Prostate gland (tissue), 2 donors: ENCODE measurements around the gene DDX19B. TPM values are rescaled to one million over a fixed set of nuclear protein-coding genes. Genes with fewer than 3 reads are reported as not detected.
A peak's percentile ranks its signal among the peaks of the same experiment; 100 is the strongest.
"Not testable (repeated sequence)": the region's sequence is repeated elsewhere in the genome, so short reads cannot be mapped to it uniquely, and the experiment has no call there.

Experiments used
- DNase-seq: peaks from one replicate; pipeline ENCODE4 v3.0.0-alpha.2; 2019; ENCODE audit warnings: low spot score
- H3K27ac ChIP-seq, 2 donors: fragments of 200-600 bp; sonication (generic); 2 replicates each; pipeline ENCODE4 v1.5.1; 2017 to 2019
- H3K27me3 ChIP-seq: fragments of 200-600 bp; sonication (generic); replicated peaks from 2 replicates; pipeline ENCODE4 v1.5.1; 2019; ENCODE audit not compliant: insufficient read depth
- H3K36me3 ChIP-seq, 2 donors: fragments of 200-600 bp; sonication (generic); 1 replicate in 1 of 2; 2 replicates in 1 of 2; pipeline versions ENCODE4 v1.5.1 to v1.8.1; 2017 to 2019
- H3K4me1 ChIP-seq: fragments of 200-600 bp; sonication (generic); replicated peaks from 2 replicates; pipeline ENCODE4 v1.5.1; 2019
- H3K4me3 ChIP-seq, 2 donors: fragments of 200-600 bp; sonication (generic); 2 replicates each; pipeline ENCODE4 v1.5.1; 2017 to 2019
- H3K9me3 ChIP-seq: fragments of 200-600 bp; sonication (generic); 2 replicates; pipeline ENCODE4 v1.5.1; 2017
- CTCF ChIP-seq, 4 experiments: fragments of 200-600 bp in 2 of 4; fragments of 450-650 bp in 2 of 4; sonication (generic) in 2 of 4; IDR thresholded peaks; 1 replicate in 3 of 4; 2 replicates in 1 of 4; pipeline ENCODE4 v1.5.1; 2016 to 2019; ENCODE audit warnings: antibody characterized with exemption in 4 of 4, mild to moderate bottlenecking in 2 of 4, moderate library complexity in 2 of 4
- POLR2A ChIP-seq: fragments of 450-650 bp; IDR thresholded peaks from one replicate; pipeline ENCODE4 v1.6.1; 2016; ENCODE audit warnings: antibody characterized with exemption, mild to moderate bottlenecking
- POLR2AphosphoS5 ChIP-seq: sonication (generic); formaldehyde crosslinking; IDR thresholded peaks from one replicate; pipeline ENCODE4 v1.6.1; 2017; ENCODE audit warnings: antibody characterized with exemption
- WGBS: methylation state at CpG from one replicate; pipeline ENCODE4 v1.1.5; 2018; 5-methylcytosine and 5-hydroxymethylcytosine counted together
- intact Hi-C: fragments of 100-400 bp; cut with DNase I; formaldehyde crosslinking; loops from one replicate; pipeline ENCODE4 v1.14.2; 2022
- total RNA-seq, 2 donors: library from RNA; depleted of rRNA; stranded (reverse); fragments of >200 nt; gene quantifications; one replicate each; pipeline ENCODE4 v1.1.0, GENCODE V29; 2016

The DDX19B gene
- 10 to 100 TPM; 27.4 to 37.0 TPM for total RNA-seq

DNA sequence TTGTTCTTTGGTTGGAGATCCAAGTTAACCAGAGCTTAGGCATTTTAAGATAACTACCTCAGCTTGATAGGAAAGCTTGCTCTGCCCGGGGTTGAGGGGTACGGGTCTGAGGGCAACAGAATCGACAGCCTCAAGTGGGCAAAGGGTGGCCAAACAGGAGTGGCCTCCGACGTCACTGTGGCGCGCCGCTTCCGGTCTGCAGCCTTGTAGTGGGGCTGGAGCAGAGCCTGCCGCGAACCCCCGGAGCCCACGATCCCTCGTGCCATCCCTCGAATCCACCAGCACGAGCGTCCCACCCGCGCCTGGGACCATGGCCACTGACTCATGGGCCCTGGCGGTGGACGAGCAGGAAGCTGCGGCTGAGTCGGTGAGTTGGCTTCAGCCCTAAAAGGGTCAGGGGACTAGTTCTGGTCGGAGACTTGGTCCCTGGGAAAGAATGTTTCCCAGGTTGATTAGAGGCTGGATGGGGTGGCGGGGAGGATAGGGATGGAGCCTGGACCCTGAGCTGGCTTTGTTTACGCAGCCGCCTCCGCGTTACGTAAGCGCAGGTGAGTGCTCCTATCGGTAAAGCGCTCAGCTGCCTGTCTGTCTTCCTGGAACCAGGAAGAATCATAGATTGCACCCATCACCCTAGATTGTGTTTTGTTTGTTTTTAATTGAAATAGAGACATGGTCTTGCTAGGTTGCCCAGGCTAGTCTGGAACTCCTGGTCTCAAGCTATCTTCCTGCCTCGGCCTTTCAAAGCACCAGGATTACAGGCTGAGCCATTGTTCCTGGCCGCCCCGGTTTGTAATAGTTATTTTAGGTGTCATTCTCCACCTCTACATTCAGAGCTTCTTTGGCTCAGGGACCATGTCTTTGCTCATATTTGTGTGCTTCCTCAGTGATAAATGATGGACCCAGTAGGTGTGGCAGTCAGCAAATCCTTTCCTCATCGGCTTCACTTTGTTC lies at the start of gene DDX19B:
Gene DDX19B (plus strand): TSS at position 199 of the 951 bp plus-strand sequence. CDS start 112 bp downstream, at position 311.
- TF ChIP-seq POLR2A (no peak), POLR2AphosphoS5 (peak; percentile 68), CTCF (IDR thresholded peaks at IDR 0.05) (peak in 1 of 4 experiments; percentile 5)
- under 1% methylated on average over 37 of the region's 37 CpGs for WGBS

DNA sequence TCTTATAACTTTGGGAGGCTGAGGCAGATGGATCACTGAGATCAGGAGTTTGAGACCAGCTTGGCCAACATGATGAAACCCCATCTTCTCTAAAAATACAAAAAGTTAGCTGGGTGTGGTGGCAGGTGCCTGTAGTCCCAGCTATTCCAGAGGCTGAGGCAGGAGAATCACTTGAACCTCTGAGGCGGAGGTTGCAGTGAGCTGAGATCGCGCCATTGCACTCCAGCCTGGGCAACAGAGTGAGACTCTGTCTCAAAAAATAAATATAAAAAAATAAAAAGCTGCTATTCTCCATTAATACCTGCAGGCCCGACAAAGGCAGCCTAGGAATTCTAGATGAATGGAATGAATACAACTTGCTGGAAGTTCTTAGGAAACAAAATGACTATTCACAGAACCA lies 49.3 kb upstream of the DDX19B start:
- intact Hi-C loops, H3K27ac ChIP-seq, H3K4me1 ChIP-seq, H3K9me3 ChIP-seq, H3K27me3 ChIP-seq, DNase-seq, H3K36me3 ChIP-seq, H3K4me3 ChIP-seq: not testable (repeated sequence)
- 88% methylated on average over 4 of the region's 4 CpGs for WGBS

More for the DNA sequence above, at the start of gene DDX19B:
- intact Hi-C loops, result loop anchor here (5.0 kb wide), 1 partner anchor 48 kb away; the partner anchor contains the start of gene DDX19A
- Histone ChIP-seq H3K4me3 (peak within 1 kb of the TSS; percentile 85 to 94), H3K36me3 (no peaks in the 10 kb centered on the region), H3K9me3 (no peaks in the 10 kb centered on the region), H3K27ac (peak within 1 kb of the TSS; percentile 98), H3K4me1 (no peaks in the 10 kb centered on the region), H3K27me3 (no peaks in the 10 kb centered on the region)
- peak; percentile 77 for DNase-seq

- peak overlapping the region; percentile 61 to 84 for H3K27ac ChIP-seq
- TF ChIP-seq POLR2A, result no peak
- peak in 1 of 4 experiments; percentile 7 for TF ChIP-seq CTCF (IDR thresholded peaks at IDR 0.05)
- no peak for TF ChIP-seq POLR2AphosphoS5
- intact Hi-C loops, result no loop called here
- H3K4me3 ChIP-seq, result peak overlapping the region; percentile 62 to 72
- H3K4me1 ChIP-seq, result peaks cover 9% of the 10 kb centered on the region
- no peaks in the 10 kb centered on the region for H3K27me3 ChIP-seq
- WGBS, result 1% methylated on average over 70 of the region's 92 CpGs
- peaks cover 5 to 13% of the 10 kb centered on the region in 2 donors for H3K36me3 ChIP-seq
- H3K9me3 ChIP-seq, result no peaks in the 10 kb centered on the region
- peak; percentile 29 for DNase-seq
These were observed 48.0 kb upstream of the DDX19B start for GRCh38 chr16:70250748-70251628.

DNA sequence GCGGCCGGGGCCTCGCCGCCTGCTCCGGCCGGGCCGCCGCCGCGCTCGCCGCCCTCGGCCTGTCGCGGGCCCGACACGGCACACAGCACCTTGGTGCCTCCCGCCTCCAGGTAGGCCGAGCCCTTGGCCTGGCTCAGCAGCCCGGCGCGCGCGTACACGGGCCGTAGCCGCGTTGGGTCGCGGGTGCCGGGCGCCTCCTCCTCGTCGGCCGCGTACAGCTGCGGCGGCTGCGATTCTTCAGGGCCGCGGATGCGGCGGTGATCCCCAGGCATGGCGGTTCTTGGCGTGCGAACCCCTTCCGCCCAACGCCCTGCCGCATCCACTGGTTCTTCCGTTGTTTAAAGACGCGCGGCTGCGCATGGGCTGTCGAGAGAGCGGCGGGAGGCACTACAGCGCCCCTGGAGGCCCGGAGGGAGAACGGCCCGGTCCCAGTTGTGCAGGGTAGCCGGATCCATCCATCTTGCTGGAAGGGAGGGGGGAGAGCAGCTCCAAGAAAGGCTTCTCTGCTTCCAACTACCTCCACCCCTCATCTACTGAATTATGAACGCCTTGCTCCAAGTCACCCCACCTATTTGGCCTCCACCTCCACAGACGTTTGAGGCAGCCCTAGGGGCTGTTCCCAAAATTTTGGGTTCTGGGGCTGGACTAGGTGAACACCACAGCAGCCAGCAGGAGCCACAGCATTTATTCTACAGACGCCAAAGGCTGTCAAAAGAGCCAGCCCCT lies 47.2 kb upstream of the DDX19B start, which contains the start of gene EXOSC6:
Gene EXOSC6 (minus strand): TSS at position 312 of the 726 bp plus-strand sequence. CDS start 40 bp downstream, at position 272.
- Histone ChIP-seq H3K27me3 (no peaks in the 10 kb centered on the region), H3K4me1 (peaks cover 9% of the 10 kb centered on the region), H3K4me3 (peak within 1 kb of the TSS; percentile 62 to 72), H3K9me3 (no peaks in the 10 kb centered on the region), H3K36me3 (peaks cover 5 to 16% of the 10 kb centered on the region in 2 donors), H3K27ac (peak within 1 kb of the TSS; percentile 77 to 84)
- TF ChIP-seq POLR2AphosphoS5 (peak; percentile 96), POLR2A (peak; percentile 79), CTCF (IDR thresholded peaks at IDR 0.05) (peak; percentile 81 to 95 (median 94))
- WGBS, result 2% methylated on average over 58 of the region's 65 CpGs
- DNase-seq, result peak; percentile 90
- intact Hi-C loops, result no loop called here
